Measurements from ENCODE around the gene AFF4.

Gene AFF4

DNA sequence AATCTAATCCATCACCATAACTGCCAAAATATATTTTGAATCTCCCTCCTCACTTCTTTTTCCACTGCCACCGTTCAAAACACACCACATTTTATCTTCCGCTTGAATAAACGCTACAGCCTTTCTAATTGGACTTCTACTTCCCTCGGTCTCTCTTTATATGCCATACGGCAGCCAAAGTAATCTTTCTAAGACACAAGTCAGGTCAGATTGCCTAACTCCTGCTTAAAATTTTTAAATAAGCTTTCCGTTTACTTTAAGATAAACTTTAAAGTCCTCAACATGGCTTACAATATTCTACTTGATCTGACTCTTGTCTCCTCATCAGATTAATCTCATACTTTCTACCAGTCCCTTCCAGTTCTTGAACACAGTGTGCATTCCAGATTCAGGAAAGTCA lies 9.7 kb downstream of the AFF4 start:
- TF ChIP-seq TAF1 (IDR thresholded peaks at IDR 0.05; ENCODE audit: borderline replicate concordance, insufficient read depth, low read length), result no peak
- TF ChIP-seq POLR2AphosphoS5 (IDR thresholded peaks at IDR 0.05; ENCODE audit: low read depth, low read length), result no peak
- no peak for TF ChIP-seq FOXP2 (optimal IDR thresholded peaks at IDR 0.05; ENCODE audit: borderline replicate concordance, extremely low read depth, extremely low read length, insufficient read depth)
- no peak for TF ChIP-seq SIN3A (IDR thresholded peaks at IDR 0.05; ENCODE audit: borderline replicate concordance, insufficient read depth, low read length)
- TF ChIP-seq REST (IDR thresholded peaks at IDR 0.05; ENCODE audit: insufficient read depth in 1 of 2, low read depth in 2 of 2, low read length in 2 of 2), result no peak

DNA sequence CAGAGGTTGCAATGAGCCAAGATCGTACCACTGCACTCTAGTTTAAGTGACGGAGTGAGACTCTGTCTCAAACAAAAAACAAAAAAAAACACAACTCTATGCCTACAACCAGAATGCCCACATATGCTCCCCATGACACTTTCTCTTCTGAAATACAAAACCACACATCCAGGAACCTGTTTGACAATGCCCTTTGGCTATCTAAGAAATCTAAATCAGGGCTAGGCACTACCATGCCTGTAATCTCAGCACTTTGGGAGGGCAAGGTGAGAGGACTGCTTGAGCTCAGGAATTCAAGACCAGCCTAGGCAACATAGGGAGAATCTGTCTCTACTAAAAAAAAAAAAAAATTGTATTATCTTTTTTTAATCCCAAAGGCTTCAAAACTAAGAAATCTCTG lies 10.6 kb downstream of the AFF4 start:
- TF ChIP-seq REST (IDR thresholded peaks at IDR 0.05; ENCODE audit: insufficient read depth in 1 of 2, low read depth in 2 of 2, low read length in 2 of 2) (no peak), TAF1 (IDR thresholded peaks at IDR 0.05; ENCODE audit: borderline replicate concordance, insufficient read depth, low read length) (no peak), POLR2AphosphoS5 (IDR thresholded peaks at IDR 0.05; ENCODE audit: low read depth, low read length) (no peak), SIN3A (IDR thresholded peaks at IDR 0.05; ENCODE audit: borderline replicate concordance, insufficient read depth, low read length) (no peak), FOXP2 (optimal IDR thresholded peaks at IDR 0.05; ENCODE audit: borderline replicate concordance, extremely low read depth, extremely low read length, insufficient read depth) (no peak)

DNA sequence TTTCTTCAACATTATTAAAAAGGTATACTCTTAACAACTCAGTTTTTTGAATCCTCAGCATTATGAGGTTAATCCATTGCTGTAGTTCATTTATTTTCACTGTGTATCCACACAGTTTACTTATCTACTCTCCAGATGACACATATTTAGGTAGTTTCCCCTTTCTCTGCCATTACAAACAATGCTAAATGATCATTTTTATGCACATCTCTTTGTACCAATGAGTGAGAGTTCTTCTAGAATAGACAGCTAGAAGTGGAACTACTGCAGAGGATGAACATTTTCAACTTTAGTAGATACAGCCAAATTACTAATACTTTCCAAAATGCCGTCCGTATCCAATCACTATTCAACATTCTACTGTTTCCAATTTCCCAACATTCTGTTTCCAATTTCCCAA lies 11.5 kb downstream of the AFF4 start:
- TF ChIP-seq TAF1 (IDR thresholded peaks at IDR 0.05; ENCODE audit: borderline replicate concordance, insufficient read depth, low read length) (no peak), SIN3A (IDR thresholded peaks at IDR 0.05; ENCODE audit: borderline replicate concordance, insufficient read depth, low read length) (no peak), FOXP2 (optimal IDR thresholded peaks at IDR 0.05; ENCODE audit: borderline replicate concordance, extremely low read depth, extremely low read length, insufficient read depth) (no peak), POLR2AphosphoS5 (IDR thresholded peaks at IDR 0.05; ENCODE audit: low read depth, low read length) (no peak), REST (IDR thresholded peaks at IDR 0.05; ENCODE audit: insufficient read depth in 1 of 2, low read depth in 2 of 2, low read length in 2 of 2) (no peak)

DNA sequence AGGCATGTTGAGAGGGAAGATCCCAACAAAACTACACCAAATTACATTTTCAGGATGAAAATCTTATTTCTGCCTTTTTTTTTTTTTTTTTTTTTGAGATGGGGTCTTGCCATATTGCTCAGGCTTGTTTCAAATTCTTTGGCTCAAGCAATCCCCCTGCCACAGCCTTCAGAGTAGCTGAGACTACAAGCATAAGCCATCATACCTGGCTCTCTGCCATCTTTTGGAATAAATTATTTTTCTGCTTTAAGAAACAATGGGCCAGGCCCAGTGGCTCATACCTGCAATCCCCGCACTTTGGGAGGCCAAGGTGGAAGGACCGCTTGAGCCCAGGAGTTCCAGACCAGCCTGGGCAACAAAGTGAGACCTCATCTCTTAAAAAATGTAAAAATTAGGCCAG lies 14.3 kb downstream of the AFF4 start:
- no peak for TF ChIP-seq TAF1 (IDR thresholded peaks at IDR 0.05; ENCODE audit: borderline replicate concordance, insufficient read depth, low read length)
- TF ChIP-seq REST (IDR thresholded peaks at IDR 0.05; ENCODE audit: insufficient read depth in 1 of 2, low read depth in 2 of 2, low read length in 2 of 2), result no peak
- no peak for TF ChIP-seq POLR2AphosphoS5 (IDR thresholded peaks at IDR 0.05; ENCODE audit: low read depth, low read length)
- TF ChIP-seq FOXP2 (optimal IDR thresholded peaks at IDR 0.05; ENCODE audit: borderline replicate concordance, extremely low read depth, extremely low read length, insufficient read depth), result no peak
- TF ChIP-seq SIN3A (IDR thresholded peaks at IDR 0.05; ENCODE audit: borderline replicate concordance, insufficient read depth, low read length), result no peak

DNA sequence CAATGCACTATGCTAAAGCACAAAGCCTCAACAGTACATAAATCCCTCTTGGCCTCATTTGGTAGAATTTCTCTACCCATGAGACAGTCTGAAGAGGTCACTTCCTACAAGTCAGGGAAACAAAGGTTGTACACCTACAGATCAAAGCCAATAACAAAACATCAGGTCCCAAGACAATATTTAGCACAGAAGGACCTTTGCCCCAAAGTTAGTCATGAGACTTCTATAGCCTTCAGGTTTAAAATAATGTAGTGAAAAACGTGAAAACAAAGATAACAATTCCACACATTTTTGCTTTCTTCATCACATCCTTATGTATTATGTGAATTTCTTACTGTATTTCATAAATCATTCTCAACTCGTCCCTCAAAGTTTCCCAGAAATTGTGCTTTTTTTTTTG lies 15.8 kb downstream of the AFF4 start:
- TF ChIP-seq TAF1 (IDR thresholded peaks at IDR 0.05; ENCODE audit: borderline replicate concordance, insufficient read depth, low read length) (no peak), REST (IDR thresholded peaks at IDR 0.05; ENCODE audit: insufficient read depth in 1 of 2, low read depth in 2 of 2, low read length in 2 of 2) (no peak), FOXP2 (optimal IDR thresholded peaks at IDR 0.05; ENCODE audit: borderline replicate concordance, extremely low read depth, extremely low read length, insufficient read depth) (no peak), POLR2AphosphoS5 (IDR thresholded peaks at IDR 0.05; ENCODE audit: low read depth, low read length) (no peak), SIN3A (IDR thresholded peaks at IDR 0.05; ENCODE audit: borderline replicate concordance, insufficient read depth, low read length) (no peak)

Data from PFSK-1 (cell line).